Gastrocnemius medialis (tissue), 4 donors: ENCODE data around the gene KCNT1.

ENCODE experiments used
- POLR2A ChIP-seq, 2 donors: fragments of 450-650 bp; IDR thresholded peaks; one replicate each; pipeline ENCODE4 v1.6.1; 2017; ENCODE audit warnings: antibody characterized with exemption in 2 of 2, mild to moderate bottlenecking in 2 of 2, moderate library complexity in 2 of 2
- TF ChIP-seq, protein P1 (sequence below), 5 experiments: fragments of 450-650 bp in 3 of 5; fragments of 200-600 bp in 2 of 5; sonication (generic) in 2 of 5; IDR thresholded peaks in 4 of 5; conservative IDR thresholded peaks in 1 of 5; 1 replicate in 4 of 5; 2 replicates in 1 of 5; pipeline ENCODE4 v1.5.1; 2016 to 2019; ENCODE audit warnings: antibody characterized with exemption in 5 of 5, mild to moderate bottlenecking in 3 of 5, moderate library complexity in 3 of 5

DNA sequence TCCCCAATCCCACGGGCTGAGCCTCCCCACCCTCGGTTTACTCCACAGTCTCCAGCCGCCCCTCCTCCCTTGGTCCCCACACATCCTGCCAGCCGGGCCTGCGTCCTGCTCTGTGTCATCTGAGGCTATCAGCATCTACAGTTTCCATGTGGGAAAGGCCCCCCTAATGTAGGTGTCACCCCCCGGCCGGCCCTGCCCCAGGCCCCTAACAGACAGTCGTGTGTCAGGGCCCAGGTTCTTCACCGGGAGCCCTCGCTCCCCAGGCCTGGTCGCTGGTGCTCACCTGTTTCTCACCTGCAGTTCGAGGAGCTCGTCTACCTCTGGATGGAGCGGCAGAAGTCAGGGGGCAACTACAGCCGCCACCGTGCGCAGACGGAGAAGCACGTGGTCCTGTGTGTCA is 62.7 kb downstream of the KCNT1 start:
- TF ChIP-seq, protein P1, sequence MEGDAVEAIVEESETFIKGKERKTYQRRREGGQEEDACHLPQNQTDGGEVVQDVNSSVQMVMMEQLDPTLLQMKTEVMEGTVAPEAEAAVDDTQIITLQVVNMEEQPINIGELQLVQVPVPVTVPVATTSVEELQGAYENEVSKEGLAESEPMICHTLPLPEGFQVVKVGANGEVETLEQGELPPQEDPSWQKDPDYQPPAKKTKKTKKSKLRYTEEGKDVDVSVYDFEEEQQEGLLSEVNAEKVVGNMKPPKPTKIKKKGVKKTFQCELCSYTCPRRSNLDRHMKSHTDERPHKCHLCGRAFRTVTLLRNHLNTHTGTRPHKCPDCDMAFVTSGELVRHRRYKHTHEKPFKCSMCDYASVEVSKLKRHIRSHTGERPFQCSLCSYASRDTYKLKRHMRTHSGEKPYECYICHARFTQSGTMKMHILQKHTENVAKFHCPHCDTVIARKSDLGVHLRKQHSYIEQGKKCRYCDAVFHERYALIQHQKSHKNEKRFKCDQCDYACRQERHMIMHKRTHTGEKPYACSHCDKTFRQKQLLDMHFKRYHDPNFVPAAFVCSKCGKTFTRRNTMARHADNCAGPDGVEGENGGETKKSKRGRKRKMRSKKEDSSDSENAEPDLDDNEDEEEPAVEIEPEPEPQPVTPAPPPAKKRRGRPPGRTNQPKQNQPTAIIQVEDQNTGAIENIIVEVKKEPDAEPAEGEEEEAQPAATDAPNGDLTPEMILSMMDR (IDR thresholded peaks at IDR 0.05 in 4 of 5, conservative IDR thresholded peaks at IDR 0.05 in 1 of 5) = no peak
- TF ChIP-seq POLR2A (IDR thresholded peaks at IDR 0.05) = no peak
